Liver (tissue), 3 donors: ENCODE data around the gene HYAL3.

Experiments
- ATF3 ChIP-seq: IDR thresholded peaks from 2 replicates; pipeline ENCODE4 v1.6.1; 2016; ENCODE audit warnings: antibody characterized with exemption
- CTCF ChIP-seq: fragments of 150-350 bp; IDR thresholded peaks from 2 replicates; pipeline ENCODE4 v1.5.1; 2017; ENCODE audit warnings: improper control_type of control experiment, low read depth, low read length; ENCODE audit not compliant: missing input control
- EGR1 ChIP-seq, 2 donors: IDR thresholded peaks; 2 replicates each; pipeline ENCODE4 v1.6.1; 2016 to 2018; ENCODE audit warnings: antibody characterized with exemption in 2 of 2, low read depth in 2 of 2
- GABPA ChIP-seq, 2 donors: IDR thresholded peaks in 1 of 2; conservative IDR thresholded peaks in 1 of 2; 2 replicates each; pipeline ENCODE4 v1.6.1; 2016; ENCODE audit warnings: antibody characterized with exemption in 2 of 2, mild to moderate bottlenecking in 1 of 2, moderate library complexity in 1 of 2
- HNF4G ChIP-seq: IDR thresholded peaks from 2 replicates; pipeline ENCODE4 v1.6.1; 2016; ENCODE audit warnings: antibody characterized with exemption
- REST ChIP-seq: IDR thresholded peaks from 2 replicates; pipeline ENCODE4 v1.6.1; 2016; ENCODE audit warnings: antibody characterized with exemption, mild to moderate bottlenecking
- SP1 ChIP-seq: IDR thresholded peaks from 2 replicates; pipeline ENCODE4 v1.6.1; 2018; ENCODE audit warnings: antibody characterized with exemption, mild to moderate bottlenecking
- TAF1 ChIP-seq: conservative IDR thresholded peaks from 2 replicates; pipeline ENCODE4 v1.6.1; 2016; ENCODE audit warnings: antibody characterized with exemption, mild to moderate bottlenecking
- donor health status: healthy.
- donor health status: healthy.

GRCh38 chr3:50331364-50331907, 32.2 kb upstream of the HYAL3 start:
- no peak for TF ChIP-seq CTCF
- no peak for TF ChIP-seq ATF3
- TF ChIP-seq GABPA (IDR thresholded peaks at IDR 0.05 in 1 of 2, conservative IDR thresholded peaks at IDR 0.05 in 1 of 2), result no peak
- TF ChIP-seq REST, result no peak
- TF ChIP-seq SP1, result no peak
- no peak for TF ChIP-seq HNF4G
- no peak for TF ChIP-seq EGR1 (IDR thresholded peaks at IDR 0.05; ENCODE audit: low read depth in 2 of 2)
- TF ChIP-seq TAF1, result no peak
